MCF 10A (cell line): ENCODE measurements around the gene ACACA. TPM values are rescaled to one million over a fixed set of nuclear protein-coding genes. Genes with fewer than 3 reads are reported as not detected.

Source experiments
- BruUV-seq: library from RNA; stranded (reverse); fragments of 400-500 nt; replicated peaks from 2 replicates; lab custom pipeline; 2021; lab: Mats Ljungman, UMichigan
- CTCF ChIA-PET: fragments of 300-600 bp; sonication (Branson Sonifier 250); formaldehyde crosslinking; extraction: SDS; loops from one replicate; lab custom pipeline; 2021; ENCODE audit warnings: antibody characterized with exemption, inconsistent platforms; lab: Yijun Ruan, JAX
- POLR2A ChIA-PET: fragments of 300-600, 350-650 bp; sonication (Branson Sonifier 250); formaldehyde crosslinking; extraction: SDS; loops from one replicate; lab custom pipeline; 2020; ENCODE audit warnings: antibody characterized with exemption, inconsistent platforms; lab: Yijun Ruan, JAX
- DNase-seq: peaks from one replicate; pipeline ENCODE4 v3.0.0-alpha.2; 2018; ENCODE audit not compliant: unreplicated experiment
- H3K27ac Mint-ChIP-seq: one replicate; pipeline ENCODE4 v1.8.0; 2022; ENCODE audit warnings: mild to moderate bottlenecking, low read depth, mixed read lengths; ENCODE audit not compliant: unreplicated experiment
- H3K27me3 Mint-ChIP-seq: one replicate; pipeline ENCODE4 v1.8.0; 2022; ENCODE audit warnings: mixed read lengths; ENCODE audit not compliant: insufficient read depth, unreplicated experiment
- H3K36me3 Mint-ChIP-seq: one replicate; pipeline ENCODE4 v1.8.0; 2022; ENCODE audit warnings: mild to moderate bottlenecking, moderate library complexity, mixed read lengths; ENCODE audit not compliant: insufficient read depth, unreplicated experiment
- H3K4me1 Mint-ChIP-seq: one replicate; pipeline ENCODE4 v1.8.0; 2022; ENCODE audit warnings: mixed read lengths; ENCODE audit not compliant: insufficient read depth, unreplicated experiment
- H3K4me3 Mint-ChIP-seq: one replicate; pipeline ENCODE4 v1.8.0; 2022; ENCODE audit warnings: mild to moderate bottlenecking, moderate library complexity, mixed read lengths; ENCODE audit not compliant: unreplicated experiment
- H3K9me3 Mint-ChIP-seq: one replicate; pipeline ENCODE4 v1.8.0; 2022; ENCODE audit warnings: mixed read lengths; ENCODE audit not compliant: unreplicated experiment
- intact Hi-C: fragments of 100-400 bp; cut with micrococcal nuclease; formaldehyde crosslinking; loops from 2 replicates; pipeline ENCODE4 v1.14.1; 2022
- total RNA-seq: library from RNA; stranded (reverse); gene quantifications from 2 replicates; pipeline ENCODE4 v1.2.3, GENCODE V29; 2022
- TF ChIP-seq, protein P1 (sequence below): fragments of 200-600 bp; IDR thresholded peaks from one replicate; pipeline ENCODE4 v1.8.0; 2022; ENCODE audit warnings: antibody characterized with exemption, mild to moderate bottlenecking; ENCODE audit not compliant: unreplicated experiment

The ACACA gene
- total RNA-seq, 1 experiment from 2014 or later = 100 TPM

GRCh38 chr17:37060928-37061327 lies 345.7 kb downstream of the ACACA start:
- POLR2A ChIA-PET = interaction anchor here (0.7 kb wide), 1 partner anchor 446 kb away, joined by 3 read pairs; no protein-coding TSS in a partner anchor
- Mint-ChIP-seq H3K4me3 (no peak overlapping the region), H3K9me3 (no peaks in the 10 kb centered on the region), H3K27ac (no peak overlapping the region), H3K4me1 (no peaks in the 10 kb centered on the region), H3K27me3 (peaks cover 12% of the 10 kb centered on the region), H3K36me3 (peaks cover 22% of the 10 kb centered on the region)
- TF ChIP-seq, protein P1, sequence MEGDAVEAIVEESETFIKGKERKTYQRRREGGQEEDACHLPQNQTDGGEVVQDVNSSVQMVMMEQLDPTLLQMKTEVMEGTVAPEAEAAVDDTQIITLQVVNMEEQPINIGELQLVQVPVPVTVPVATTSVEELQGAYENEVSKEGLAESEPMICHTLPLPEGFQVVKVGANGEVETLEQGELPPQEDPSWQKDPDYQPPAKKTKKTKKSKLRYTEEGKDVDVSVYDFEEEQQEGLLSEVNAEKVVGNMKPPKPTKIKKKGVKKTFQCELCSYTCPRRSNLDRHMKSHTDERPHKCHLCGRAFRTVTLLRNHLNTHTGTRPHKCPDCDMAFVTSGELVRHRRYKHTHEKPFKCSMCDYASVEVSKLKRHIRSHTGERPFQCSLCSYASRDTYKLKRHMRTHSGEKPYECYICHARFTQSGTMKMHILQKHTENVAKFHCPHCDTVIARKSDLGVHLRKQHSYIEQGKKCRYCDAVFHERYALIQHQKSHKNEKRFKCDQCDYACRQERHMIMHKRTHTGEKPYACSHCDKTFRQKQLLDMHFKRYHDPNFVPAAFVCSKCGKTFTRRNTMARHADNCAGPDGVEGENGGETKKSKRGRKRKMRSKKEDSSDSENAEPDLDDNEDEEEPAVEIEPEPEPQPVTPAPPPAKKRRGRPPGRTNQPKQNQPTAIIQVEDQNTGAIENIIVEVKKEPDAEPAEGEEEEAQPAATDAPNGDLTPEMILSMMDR = no peak
- CTCF ChIA-PET = interaction anchor here (0.5 to 5.5 kb wide), 2 partner anchors 14 to 316 kb away, joined by 3 to 42 read pairs; no protein-coding TSS in a partner anchor
- no peak for DNase-seq
- no TSS peak for BruUV-seq
- intact Hi-C loops = no loop called here

DNA sequence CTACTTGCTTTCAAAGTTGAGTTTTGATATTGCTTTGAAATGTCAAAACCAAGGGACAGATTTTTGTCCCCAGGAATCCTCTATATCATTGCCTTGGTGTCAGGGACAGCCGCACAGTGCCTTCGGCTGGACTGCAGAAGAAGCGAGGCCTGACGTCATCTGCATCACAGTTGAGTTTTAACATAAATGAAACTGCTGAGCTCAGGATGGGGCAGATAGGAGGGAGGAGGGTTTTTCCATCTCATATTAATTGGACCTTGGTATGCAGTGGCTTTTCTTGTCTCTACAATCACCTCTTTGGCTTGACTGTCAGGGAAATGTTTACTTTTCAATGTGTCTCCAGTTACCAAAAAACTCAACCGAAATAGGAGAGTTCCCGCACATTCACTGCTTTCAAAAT lies 346.5 kb downstream of the ACACA start:
- Mint-ChIP-seq H3K9me3 (no peaks in the 10 kb centered on the region), H3K4me1 (no peaks in the 10 kb centered on the region), H3K36me3 (peaks cover 30% of the 10 kb centered on the region), H3K4me3 (no peak overlapping the region), H3K27me3 (peaks cover 9% of the 10 kb centered on the region), H3K27ac (no peak overlapping the region)
- BruUV-seq = no TSS peak
- DNase-seq = no peak
- CTCF ChIA-PET = interaction anchor here (5.5 kb wide), 1 partner anchor 13 kb away, joined by 42 read pairs; no protein-coding TSS in a partner anchor
- TF ChIP-seq, protein P1 = no peak
- POLR2A ChIA-PET = interaction anchor here (0.6 kb wide), 1 partner anchor 549 kb away, joined by 3 read pairs; the partner anchor contains the start of gene SYNRG
- intact Hi-C loops = no loop called here

DNA sequence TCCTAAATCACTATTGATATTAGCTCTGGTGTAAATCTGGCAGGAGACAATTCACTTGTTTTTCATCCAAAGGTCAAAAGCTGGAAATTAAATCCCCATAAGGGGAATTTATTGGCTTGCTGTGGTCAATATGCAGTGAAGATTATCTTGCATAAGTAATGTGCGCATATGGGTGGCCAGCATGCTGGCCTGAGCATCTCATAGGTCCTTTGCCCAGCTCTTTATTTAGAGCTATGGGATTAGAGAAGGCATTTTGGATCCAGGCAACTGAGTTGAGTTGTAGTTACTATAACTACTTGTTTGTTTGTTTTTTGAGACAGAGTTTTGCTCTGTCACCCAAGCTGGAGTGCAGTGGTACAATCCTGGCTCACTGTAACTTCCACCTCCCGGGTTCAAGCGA lies 347.1 kb downstream of the ACACA start:
- POLR2A ChIA-PET = interaction anchor here (0.6 to 1.2 kb wide), 2 partner anchors 8 to 550 kb away, joined by 3 to 5 read pairs; partner anchors contain the start of gene SYNRG
- Mint-ChIP-seq H3K36me3 (peaks cover 36% of the 10 kb centered on the region), H3K4me3 (no peak overlapping the region), H3K9me3 (no peaks in the 10 kb centered on the region), H3K4me1 (no peaks in the 10 kb centered on the region), H3K27me3 (peaks cover 3% of the 10 kb centered on the region), H3K27ac (no peak overlapping the region)
- TF ChIP-seq, protein P1 = no peak
- CTCF ChIA-PET = interaction anchor here (5.5 kb wide), 1 partner anchor 13 kb away, joined by 42 read pairs; no protein-coding TSS in a partner anchor
- DNase-seq = no peak
- intact Hi-C loops = no loop called here
- BruUV-seq = no TSS peak

GRCh38 chr17:37056622-37057021 lies 350.0 kb downstream of the ACACA start:
- DNase-seq = no peak
- ChIA-PET POLR2A (interaction anchor here (0.6 kb wide), 1 partner anchor 89 kb away, joined by 3 read pairs; no protein-coding TSS in a partner anchor), CTCF (interaction anchor here (1.2 to 5.5 kb wide), 2 partner anchors 10 to 455 kb away, joined by 6 to 42 read pairs; partner anchors contain the start of gene MRM1)
- TF ChIP-seq, protein P1 = no peak
- intact Hi-C loops = no loop called here
- no peaks in the 10 kb centered on the region for H3K4me1 Mint-ChIP-seq
- H3K27ac Mint-ChIP-seq = no peak overlapping the region
- H3K9me3 Mint-ChIP-seq = no peaks in the 10 kb centered on the region
- no peaks in the 10 kb centered on the region for H3K27me3 Mint-ChIP-seq
- H3K36me3 Mint-ChIP-seq = peaks cover 54% of the 10 kb centered on the region
- no TSS peak for BruUV-seq
- no peak overlapping the region for H3K4me3 Mint-ChIP-seq
